IPS-18a (cell line): Measurements from ENCODE around the gene NGEF.

Experiments
- H3K27ac ChIP-seq: one replicate; pipeline ENCODE4 v1.5.1; 2013; ENCODE audit warnings: low read length
- H3K27me3 ChIP-seq: one replicate; pipeline ENCODE4 v1.6.1; 2013; ENCODE audit warnings: mild to moderate bottlenecking, low read length; ENCODE audit not compliant: control insufficient read depth, insufficient read depth
- H3K36me3 ChIP-seq: one replicate; pipeline ENCODE4 v1.6.1; 2013; ENCODE audit warnings: low read depth, low read length; ENCODE audit not compliant: control insufficient read depth
- H3K4me1 ChIP-seq: one replicate; pipeline ENCODE4 v1.6.1; 2013; ENCODE audit warnings: low read depth, low read length; ENCODE audit not compliant: control insufficient read depth
- H3K4me3 ChIP-seq: one replicate; pipeline ENCODE4 v1.5.1; 2013; ENCODE audit warnings: low read length
- H3K9ac ChIP-seq: one replicate; pipeline ENCODE4 v1.6.1; 2013; ENCODE audit warnings: mild to moderate bottlenecking, low read length, moderate library complexity
- H3K9me3 ChIP-seq: one replicate; pipeline ENCODE4 v1.6.1; 2013; ENCODE audit warnings: low read depth, low read length; ENCODE audit not compliant: control insufficient read depth

Gene NGEF

DNA sequence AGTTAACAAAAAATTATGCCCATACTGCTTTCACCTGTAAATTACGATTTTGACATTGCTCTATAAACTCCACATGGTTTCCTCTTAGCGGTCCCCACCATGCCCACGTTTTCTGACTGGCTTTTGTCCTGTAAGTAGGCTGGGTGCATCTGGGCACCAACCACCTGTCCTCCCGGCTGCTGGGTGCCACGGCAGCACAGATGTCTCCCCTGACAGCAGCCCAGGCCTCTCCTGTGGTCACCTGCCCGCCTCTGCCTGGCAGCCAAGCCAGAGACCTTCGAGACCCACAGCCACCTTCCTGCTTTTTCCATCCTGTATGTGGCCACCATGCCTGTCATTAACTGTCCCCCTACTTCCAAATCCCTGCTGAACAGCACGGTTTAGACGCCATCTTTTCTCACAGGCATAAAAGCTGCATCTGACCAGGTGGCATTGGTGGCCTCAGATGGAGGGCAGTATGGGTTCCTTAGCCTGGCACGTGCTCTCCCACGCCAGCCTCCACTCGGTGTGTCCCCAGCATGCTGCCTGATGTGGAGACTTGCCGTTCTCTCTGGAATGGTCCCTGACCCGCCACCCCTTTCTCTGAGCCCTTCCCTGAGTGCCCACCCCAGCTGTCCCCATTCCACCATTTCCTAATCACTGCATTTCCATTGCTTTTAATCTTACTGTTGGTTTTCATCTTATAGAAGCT, 124.1 kb downstream of the NGEF start:
- H3K27ac ChIP-seq, result no peak overlapping the region

DNA sequence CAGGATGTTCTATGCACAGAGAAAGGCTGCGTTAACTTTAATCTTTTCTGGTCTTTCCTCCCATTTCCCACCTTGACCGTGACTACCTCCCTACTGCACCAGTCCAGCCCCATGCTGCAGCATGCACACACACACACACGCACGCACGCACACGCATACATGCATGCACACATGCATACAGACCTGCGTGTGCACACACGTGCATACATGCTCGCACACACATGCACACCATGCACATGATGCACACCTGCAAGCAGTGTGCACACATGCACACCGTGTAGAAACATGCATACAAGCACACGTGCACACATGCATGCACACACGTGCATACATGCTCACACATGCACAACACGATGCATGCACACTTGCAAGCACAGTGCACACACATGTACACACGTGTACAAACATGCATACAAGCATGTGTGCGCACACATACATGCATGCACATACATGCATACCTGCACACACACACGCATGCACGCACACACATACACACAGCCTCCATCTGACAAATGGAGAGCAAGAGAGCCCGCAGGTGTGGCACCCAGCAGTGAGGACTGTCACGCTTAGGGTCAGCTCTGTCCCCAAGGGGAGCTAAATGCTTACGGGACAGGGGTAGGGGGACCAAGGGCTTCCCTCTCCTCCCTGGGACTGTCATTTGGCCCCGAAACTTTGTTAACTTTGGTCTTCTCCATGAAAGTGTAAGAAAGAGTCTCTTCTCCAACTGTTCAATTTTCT, 124.8 kb downstream of the NGEF start:
- H3K9me3 ChIP-seq, result no peaks in the 10 kb centered on the region
- no peak overlapping the region for H3K4me3 ChIP-seq
- H3K4me1 ChIP-seq, result peaks cover 5% of the 10 kb centered on the region
- H3K36me3 ChIP-seq, result no peaks in the 10 kb centered on the region
- no peaks in the 10 kb centered on the region for H3K27me3 ChIP-seq
- no peak overlapping the region for H3K9ac ChIP-seq
- no peak overlapping the region for H3K27ac ChIP-seq

More for the DNA sequence above, 124.1 kb downstream of the NGEF start:
- Histone ChIP-seq H3K9me3 (no peaks in the 10 kb centered on the region), H3K9ac (no peak overlapping the region), H3K36me3 (no peaks in the 10 kb centered on the region), H3K4me1 (peaks cover 5% of the 10 kb centered on the region), H3K27me3 (no peaks in the 10 kb centered on the region), H3K4me3 (no peak overlapping the region)

DNA sequence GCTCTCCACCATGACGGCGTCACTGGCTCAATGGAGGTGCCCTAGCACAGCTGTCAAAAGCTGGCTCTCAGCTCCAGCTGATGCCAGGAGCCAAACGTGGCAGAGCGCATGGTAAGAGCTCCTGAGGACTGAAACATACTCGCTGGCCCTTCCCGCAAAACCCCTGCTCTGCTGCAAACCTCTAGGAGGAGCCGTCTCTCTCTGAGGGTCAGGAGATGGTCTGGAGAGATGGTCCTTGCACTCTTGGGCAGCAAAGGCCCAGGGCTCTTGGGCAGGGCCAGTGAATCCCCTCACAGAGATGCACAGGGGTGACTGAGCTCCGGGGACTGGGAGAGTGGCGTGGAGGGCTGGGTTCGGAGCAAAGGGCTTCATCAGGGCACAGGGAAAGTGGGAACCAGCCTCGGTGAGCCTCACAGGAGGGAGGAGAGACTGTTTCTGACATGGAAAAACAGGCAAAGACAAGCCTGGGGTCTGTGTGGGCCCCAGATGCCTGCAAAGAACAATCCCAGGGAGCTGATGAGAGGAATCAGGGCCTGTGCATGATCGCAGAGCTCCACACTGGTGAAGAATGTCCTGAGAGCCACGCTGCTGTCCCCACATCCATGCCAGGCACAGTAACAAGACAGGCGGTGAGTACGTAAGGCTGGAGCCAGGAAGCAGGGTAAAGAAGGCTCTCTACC, 125.7 kb downstream of the NGEF start:
- Histone ChIP-seq H3K9me3 (no peaks in the 10 kb centered on the region), H3K9ac (no peak overlapping the region), H3K4me1 (peaks cover 5% of the 10 kb centered on the region), H3K27me3 (no peaks in the 10 kb centered on the region), H3K36me3 (no peaks in the 10 kb centered on the region), H3K27ac (no peak overlapping the region), H3K4me3 (no peak overlapping the region)

- Histone ChIP-seq H3K9me3 (no peaks in the 10 kb centered on the region), H3K27me3 (no peaks in the 10 kb centered on the region), H3K9ac (no peak overlapping the region), H3K27ac (no peak overlapping the region), H3K4me1 (peaks cover 5% of the 10 kb centered on the region), H3K36me3 (no peaks in the 10 kb centered on the region), H3K4me3 (no peak overlapping the region)
Observed at GRCh38 chr2:232886632-232887031, 126.4 kb downstream of the NGEF start.

DNA sequence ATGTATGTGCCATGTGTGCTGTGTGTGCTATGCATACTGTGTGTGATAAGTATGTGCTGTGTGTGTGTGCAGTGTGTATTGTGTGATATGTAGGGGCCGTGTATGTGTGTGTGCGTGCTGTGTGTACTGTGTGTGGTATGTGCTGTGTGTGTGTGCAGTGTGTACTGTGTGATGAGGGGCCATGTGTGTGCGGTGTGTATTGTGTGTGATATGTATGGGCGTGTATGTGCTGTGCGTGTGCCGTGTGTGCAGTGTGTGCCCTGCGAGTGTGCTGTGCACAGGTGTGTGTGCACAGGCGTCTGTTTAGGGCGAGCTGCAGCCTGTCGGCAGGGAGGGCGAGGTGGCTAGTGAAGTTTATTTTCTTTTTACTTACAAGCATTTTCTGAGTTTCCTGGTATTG, 126.9 kb downstream of the NGEF start:
- no peaks in the 10 kb centered on the region for H3K36me3 ChIP-seq
- no peaks in the 10 kb centered on the region for H3K27me3 ChIP-seq
- H3K4me3 ChIP-seq, result no peak overlapping the region
- no peaks in the 10 kb centered on the region for H3K9me3 ChIP-seq
- peaks cover 5% of the 10 kb centered on the region for H3K4me1 ChIP-seq
- no peak overlapping the region for H3K27ac ChIP-seq
- H3K9ac ChIP-seq, result no peak overlapping the region

DNA sequence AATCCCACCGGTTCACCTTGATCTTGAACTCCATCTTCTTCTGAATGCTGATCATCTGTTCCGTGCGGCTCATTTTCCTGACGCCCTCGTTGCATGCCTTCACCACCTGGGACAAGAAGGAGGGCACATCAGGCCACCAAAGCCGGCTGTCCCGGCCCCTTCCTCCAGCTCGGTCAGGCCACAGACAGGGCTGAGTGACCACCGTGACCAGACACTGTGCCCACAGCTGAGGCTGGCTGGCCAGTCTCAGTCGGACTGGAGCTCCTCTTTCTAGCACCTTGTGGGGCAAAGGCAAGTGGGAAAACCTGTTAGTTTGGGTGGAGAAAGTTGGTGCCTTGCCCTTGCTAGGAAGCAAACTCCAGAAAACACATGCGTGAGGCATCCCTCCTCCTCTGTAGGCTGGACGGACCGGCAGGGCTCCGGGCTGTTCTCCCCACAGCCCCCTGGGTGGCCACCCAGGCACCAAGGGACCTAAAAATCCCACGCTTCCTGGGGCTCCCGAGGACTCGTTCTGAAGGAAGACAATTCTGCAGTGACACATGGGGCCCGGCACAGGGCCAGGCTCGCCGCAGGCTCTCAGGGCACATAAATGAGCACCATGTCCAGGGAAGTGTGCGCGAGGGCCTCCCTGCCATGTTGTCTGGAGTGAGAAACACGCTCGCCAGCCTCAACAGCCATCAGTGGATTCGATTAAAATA, 127.6 kb downstream of the NGEF start:
- H3K4me3 ChIP-seq, result no peak overlapping the region
- no peak overlapping the region for H3K9ac ChIP-seq
- H3K9me3 ChIP-seq, result no peaks in the 10 kb centered on the region
- no peaks in the 10 kb centered on the region for H3K4me1 ChIP-seq
- H3K27me3 ChIP-seq, result no peaks in the 10 kb centered on the region
- H3K27ac ChIP-seq, result no peak overlapping the region
- H3K36me3 ChIP-seq, result no peaks in the 10 kb centered on the region

DNA sequence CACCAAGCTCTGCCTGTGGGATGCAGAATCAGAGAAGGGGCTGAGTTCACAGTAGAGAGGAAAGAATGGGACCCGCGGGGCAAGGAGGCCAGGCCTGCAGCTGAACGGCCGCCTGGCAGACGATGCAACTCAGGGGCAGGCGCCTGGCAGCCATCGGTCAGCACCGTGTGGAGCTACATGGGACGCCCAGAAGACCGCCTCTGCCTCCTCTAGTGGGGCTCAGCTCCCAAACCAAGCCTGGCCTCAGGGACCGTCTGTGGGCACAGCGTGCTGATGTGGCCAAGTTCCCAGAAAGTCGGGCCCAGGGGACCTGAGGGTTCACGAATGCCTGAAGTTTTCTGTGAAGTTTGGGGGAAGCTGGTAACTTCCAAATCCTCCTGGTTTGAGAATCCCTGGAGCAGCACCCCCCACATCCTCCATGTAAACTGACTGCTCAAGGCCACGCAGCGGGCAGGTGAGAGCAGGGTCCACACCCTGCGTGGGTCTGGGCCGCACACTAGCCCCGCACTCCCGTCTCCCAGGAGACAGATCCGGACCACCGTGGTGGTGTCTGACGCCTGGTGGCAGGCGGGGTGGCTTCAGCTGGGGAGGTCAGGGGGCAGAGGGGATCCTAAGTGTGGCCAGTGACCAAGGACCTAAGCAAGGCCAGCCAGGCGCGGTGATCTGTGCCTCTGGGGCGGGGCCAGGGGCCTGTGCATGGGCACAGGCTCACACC, 128.3 kb downstream of the NGEF start:
- Histone ChIP-seq H3K4me1 (no peaks in the 10 kb centered on the region), H3K9ac (no peak overlapping the region), H3K27ac (no peak overlapping the region), H3K4me3 (no peak overlapping the region), H3K9me3 (no peaks in the 10 kb centered on the region), H3K27me3 (no peaks in the 10 kb centered on the region), H3K36me3 (no peaks in the 10 kb centered on the region)

DNA sequence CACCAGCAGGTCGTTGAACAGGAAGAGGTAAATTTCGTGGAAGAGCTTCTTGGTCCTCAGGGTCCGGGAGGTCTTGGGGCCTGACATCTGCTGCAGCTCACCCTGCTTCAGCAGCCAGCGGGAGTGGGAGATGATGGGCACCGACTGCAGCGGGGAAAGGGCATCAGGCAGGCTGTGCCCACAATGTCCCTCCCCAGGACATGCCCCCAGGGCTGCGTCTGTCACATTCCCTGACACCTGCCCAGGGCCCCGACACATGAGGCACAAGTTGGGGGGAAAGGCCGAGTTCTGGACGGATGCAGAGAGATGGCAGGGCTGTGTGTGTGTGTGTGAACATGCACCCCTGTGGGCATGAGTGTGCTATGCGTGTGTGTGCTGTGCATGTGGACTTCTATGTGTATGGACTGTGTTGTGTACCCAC, 129.0 kb downstream of the NGEF start:
- no peaks in the 10 kb centered on the region for H3K36me3 ChIP-seq
- H3K27me3 ChIP-seq, result no peaks in the 10 kb centered on the region
- H3K4me1 ChIP-seq, result no peaks in the 10 kb centered on the region
- H3K27ac ChIP-seq, result no peak overlapping the region
- no peaks in the 10 kb centered on the region for H3K9me3 ChIP-seq
- H3K4me3 ChIP-seq, result no peak overlapping the region
- no peak overlapping the region for H3K9ac ChIP-seq

GRCh38 chr2:232883116-232883721, 129.8 kb downstream of the NGEF start:
- no peak overlapping the region for H3K4me3 ChIP-seq

GRCh38 chr2:232882505-232883115, 130.4 kb downstream of the NGEF start:
- Histone ChIP-seq H3K4me3 (no peak overlapping the region), H3K27ac (no peak overlapping the region), H3K27me3 (peaks cover 9% of the 10 kb centered on the region), H3K36me3 (no peaks in the 10 kb centered on the region), H3K9me3 (no peaks in the 10 kb centered on the region), H3K9ac (no peak overlapping the region), H3K4me1 (no peaks in the 10 kb centered on the region)

More at GRCh38 chr2:232883116-232883721, 129.8 kb downstream of the NGEF start:
- Histone ChIP-seq H3K9me3 (no peaks in the 10 kb centered on the region), H3K9ac (no peak overlapping the region), H3K27ac (no peak overlapping the region), H3K4me1 (no peaks in the 10 kb centered on the region), H3K27me3 (peaks cover 3% of the 10 kb centered on the region), H3K36me3 (no peaks in the 10 kb centered on the region)
